Psoas muscle (tissue), 8 donors: ENCODE measurements around the gene GOSR2. TPM values are rescaled to one million over a fixed set of nuclear protein-coding genes. Genes with fewer than 3 reads are reported as not detected.

ENCODE experiments used
- ATAC-seq, 4 donors: fragments of 200-7000 bp; cut with Tn5 transposase; one replicate each; pipeline ENCODE4 v1.9.1; 2020; ENCODE audit warnings: moderate library complexity in 3 of 4, mild to moderate bottlenecking in 2 of 4
- DNase-seq, 2 donors: peaks; one replicate each; pipeline ENCODE4 v3.0.0-alpha.2; 2020
- H3K27ac ChIP-seq: fragments of 200-600 bp; one replicate; pipeline ENCODE4 v1.8.0; 2022
- H3K27me3 ChIP-seq, 3 donors: fragments of 200-600 bp in 1 of 3; one replicate each; pipeline versions ENCODE4 v1.6.1 to v1.8.0; 2013 to 2022; ENCODE audit warnings: low read length in 2 of 3, mild to moderate bottlenecking in 2 of 3, moderate library complexity in 1 of 3; ENCODE audit not compliant: insufficient read depth in 3 of 3
- H3K36me3 ChIP-seq, 2 donors: fragments of 200-600 bp in 1 of 2; one replicate each; pipeline versions ENCODE4 v1.6.1 to v1.8.0; 2013 to 2022; ENCODE audit warnings: low read depth in 1 of 2, mild to moderate bottlenecking in 1 of 2, moderate library complexity in 1 of 2; ENCODE audit not compliant: insufficient read depth in 1 of 2
- H3K4me1 ChIP-seq: fragments of 200-600 bp; one replicate; pipeline ENCODE4 v1.8.0; 2022
- H3K4me3 ChIP-seq: fragments of 200-600 bp; one replicate; pipeline ENCODE4 v1.8.0; 2022; ENCODE audit warnings: mild to moderate bottlenecking
- H3K9me3 ChIP-seq: fragments of 200-600 bp; one replicate; pipeline ENCODE4 v1.8.0; 2022
- CTCF ChIP-seq: fragments of 200-600 bp; IDR thresholded peaks from one replicate; pipeline ENCODE4 v1.8.0; 2022; ENCODE audit warnings: antibody characterized with exemption
- WGBS, 3 donors: extraction: QIAGEN DNeasy Blood & Tissue Kit; methylation state at CpG; one replicate each; pipeline versions ENCODE4 v1.1.6 to v1.1.7; 2013; 5-methylcytosine and 5-hydroxymethylcytosine counted together
- intact Hi-C, 2 donors: fragments of 100-400 bp; cut with DNase I; formaldehyde crosslinking; loops; one replicate each; pipeline versions ENCODE4 v1.11.0 to v1.14.2; 2022
- long read RNA-seq, 2 donors: library from polyadenylated mRNA; unstranded; transcript quantifications; one replicate each; pipeline ENCODE4 v2.0.0, GENCODE V29; 2021
- polyA plus RNA-seq, 3 donors: library from polyadenylated mRNA; stranded (reverse); fragments of 200-250 nt; gene quantifications; one replicate each; pipeline ENCODE4 v1.2.3, GENCODE V29; 2013
- total RNA-seq, 4 donors: library from RNA; stranded (reverse); fragmentation: NEBNext Ultra II Directional in 2 of 4; extraction: Animal tissue kit (Norgen Biotek cat#: 25700) in 2 of 4; gene quantifications; one replicate each; pipeline versions ENCODE4 v1.2.1 to v1.2.4, GENCODE V29; 2021 to 2023
- donor health status: healthy with polysubstance abuse.
- donor health status: DM: no; HTN: no; CAD: no; lungs with moderate emphysema.
- donor health status: Bipolar disorder and iron deficiency.
- donor health status: healthy.
- donor health status: DM: yes; HTN: yes; CAD: no.
- donor health status: DM: no; HTN: no; CAD: no.
- donor health status: DM: no; HTN: no; CAD: no.
- donor health status: DM: yes; HTN: yes; CAD: no.

GOSR2 gene
- total RNA-seq: 10 to 100 TPM; 26.4 to 54.5 (median 39.2) TPM
- 10 to 100 TPM; 40.8 to 56.9 (median 49.6) TPM for polyA plus RNA-seq
- long read RNA-seq, donor 1, transcript GOSR2-232 (6 exons, 3,964 nt): major isoform, 12 of 23 reads
- long read RNA-seq, donor 1, transcript GOSR2-239 (5 exons, 3,871 nt): minor isoform, 6 of 23 reads
- long read RNA-seq, donor 1, partial matches to known transcripts: 0 of 23 reads
- long read RNA-seq, donor 1, other reads (novel, unspliced or antisense): 0 of 23 reads
- long read RNA-seq, donor 2, transcript GOSR2-232 (6 exons, 3,964 nt): major isoform, 23 of 44 reads
- long read RNA-seq, donor 2, transcript GOSR2-239 (5 exons, 3,871 nt): minor isoform, 10 of 44 reads
- long read RNA-seq, donor 2, partial matches to known transcripts: 0 of 44 reads
- long read RNA-seq, donor 2, other reads (novel, unspliced or antisense): 2 of 44 reads

GRCh38 chr17:46922804-46923635 is at the start of gene GOSR2:
Gene GOSR2 (plus strand): TSS chr17:46923160. CDS start chr17:46923193, 33 bp downstream.
- no peak for TF ChIP-seq CTCF
- 0 to 1% (median 0%) methylated on average over 48 to 52 of the region's 52 CpGs for WGBS, 3 donors
- no peaks in the 10 kb centered on the region for H3K9me3 ChIP-seq
- H3K4me1 ChIP-seq: peaks cover 34% of the 10 kb centered on the region
- H3K27ac ChIP-seq: peak within 1 kb of the TSS; percentile 96
- no peaks in the 10 kb centered on the region for H3K27me3 ChIP-seq
- H3K36me3 ChIP-seq: no peaks in the 10 kb centered on the region
- intact Hi-C loops: no loop called here
- ATAC-seq (peak; percentile 98 to 99 (median 98)), DNase-seq (peak; percentile 91 to 96)
- H3K4me3 ChIP-seq: peak within 1 kb of the TSS; percentile 82

GRCh38 chr17:46873941-46874645 is 48.9 kb upstream of the GOSR2 start:
- no peaks in the 10 kb centered on the region for H3K9me3 ChIP-seq
- no peaks in the 10 kb centered on the region for H3K4me1 ChIP-seq
- ATAC-seq (no peak), DNase-seq (no peak)
- no peak overlapping the region for H3K4me3 ChIP-seq
- no peaks in the 10 kb centered on the region for H3K36me3 ChIP-seq
- no peaks in the 10 kb centered on the region for H3K27me3 ChIP-seq
- intact Hi-C loops: no loop called here
- no peak overlapping the region for H3K27ac ChIP-seq
- 62 to 74% (median 67%) methylated on average over 7 of the region's 7 CpGs for WGBS, 3 donors
- TF ChIP-seq CTCF: no peak

GRCh38 chr17:46874906-46875305 is 48.1 kb upstream of the GOSR2 start:
- 79 to 86% (median 84%) methylated on average over 16 of the region's 16 CpGs for WGBS, 3 donors

More at GRCh38 chr17:46874906-46875305, 48.1 kb upstream of the GOSR2 start:
- DNase-seq (no peak), ATAC-seq (no peak)
- H3K4me3 ChIP-seq: no peak overlapping the region
- no peak overlapping the region for H3K27ac ChIP-seq
- no peaks in the 10 kb centered on the region for H3K36me3 ChIP-seq
- intact Hi-C loops: loop anchor here in 1 of 2 donors (5.0 kb wide), 1 partner anchor 457 kb away; no protein-coding TSS in a partner anchor
- no peaks in the 10 kb centered on the region for H3K27me3 ChIP-seq
- no peak for TF ChIP-seq CTCF
- no peaks in the 10 kb centered on the region for H3K4me1 ChIP-seq
- H3K9me3 ChIP-seq: no peaks in the 10 kb centered on the region
